CD4-positive, CD25-positive, alpha-beta regulatory T cell (primary cell): ENCODE measurements around the gene MYO15A. TPM values are rescaled to one million over a fixed set of nuclear protein-coding genes. Genes with fewer than 3 reads are reported as not detected.
A peak's percentile ranks its signal among the peaks of the same experiment; 100 is the strongest.

Experiments
- ATAC-seq, 2 donors: fragments of 150-1000 bp; cut with Tn5 transposase; one replicate each; pipeline ENCODE4 v1.10.0; 2021; ENCODE audit warnings: low read depth in 2 of 2, moderate number of reproducible peaks in 2 of 2, moderate library complexity in 1 of 2
- DNase-seq, 3 donors: peaks; one replicate each; pipeline versions ENCODE4 v3.0.0 to v3.0.0-alpha.2; 2012 to 2022; ENCODE audit warnings: mixed read lengths in 1 of 3
- H3K27ac ChIP-seq: one replicate; pipeline ENCODE4 v1.7.0; 2013; ENCODE audit warnings: mild to moderate bottlenecking, low read length; ENCODE audit not compliant: insufficient read depth, poor library complexity, severe bottlenecking
- H3K27me3 ChIP-seq: one replicate; pipeline ENCODE4 v1.7.0; 2013; ENCODE audit warnings: low read length; ENCODE audit not compliant: control insufficient read depth, insufficient read depth
- H3K36me3 ChIP-seq: one replicate; pipeline ENCODE4 v1.7.0; 2013; ENCODE audit warnings: mild to moderate bottlenecking, low read length, moderate library complexity; ENCODE audit not compliant: control insufficient read depth, insufficient read depth
- H3K4me1 ChIP-seq: 2 replicates; pipeline ENCODE4 v1.7.0; 2013; ENCODE audit warnings: mild to moderate bottlenecking, low read length; ENCODE audit not compliant: insufficient read depth, control insufficient read depth, poor library complexity, severe bottlenecking
- H3K4me3 ChIP-seq: one replicate; pipeline ENCODE4 v1.7.0; 2013; ENCODE audit warnings: low read depth, mild to moderate bottlenecking, low read length, moderate library complexity
- H3K9me3 ChIP-seq, 2 experiments: 1 replicate in 1 of 2; 2 replicates in 1 of 2; pipeline ENCODE4 v1.7.0; 2013; ENCODE audit warnings: low read length in 2 of 2, mild to moderate bottlenecking in 1 of 2, moderate library complexity in 1 of 2; ENCODE audit not compliant: control insufficient read depth in 2 of 2
- H3K27ac Mint-ChIP-seq, 3 donors: one replicate each; pipeline ENCODE4 v1.8.0; 2020 to 2022; ENCODE audit warnings: mild to moderate bottlenecking in 3 of 3, mixed read lengths in 3 of 3, moderate library complexity in 2 of 3
- H3K27me3 Mint-ChIP-seq: one replicate; pipeline ENCODE4 v1.8.0; 2022; ENCODE audit warnings: mild to moderate bottlenecking, mixed read lengths
- H3K36me3 Mint-ChIP-seq: one replicate; pipeline ENCODE4 v1.8.0; 2020; ENCODE audit warnings: mixed read lengths
- H3K4me1 Mint-ChIP-seq, 4 donors: one replicate each; pipeline ENCODE4 v1.8.0; 2020 to 2022; ENCODE audit warnings: mixed read lengths in 4 of 4, mild to moderate bottlenecking in 1 of 4
- H3K4me3 Mint-ChIP-seq, 4 donors: one replicate each; pipeline ENCODE4 v1.8.0; 2020 to 2022; ENCODE audit warnings: mild to moderate bottlenecking in 4 of 4, mixed read lengths in 4 of 4, moderate library complexity in 3 of 4
- H3K9me3 Mint-ChIP-seq, 7 donors: one replicate each; pipeline ENCODE4 v1.8.0; 2020 to 2022; ENCODE audit warnings: mixed read lengths in 7 of 7, mild to moderate bottlenecking in 3 of 7, moderate library complexity in 2 of 7
- polyA plus RNA-seq, 4 donors: library from polyadenylated mRNA; unstranded; fragments of 300-500 nt; fragmentation: Illumina TruSeq; gene quantifications; one replicate each; pipeline ENCODE4 v1.2.3, GENCODE V29; 2021
- total RNA-seq: library from RNA; stranded (reverse); gene quantifications from one replicate; pipeline ENCODE4 v1.2.3, GENCODE V29; 2022

The MYO15A gene
- total and polyA plus RNA-seq, 5 donors from 2014 or later, result 0.19 to 0.81 (median 0.30) TPM; not detected in 1

DNA sequence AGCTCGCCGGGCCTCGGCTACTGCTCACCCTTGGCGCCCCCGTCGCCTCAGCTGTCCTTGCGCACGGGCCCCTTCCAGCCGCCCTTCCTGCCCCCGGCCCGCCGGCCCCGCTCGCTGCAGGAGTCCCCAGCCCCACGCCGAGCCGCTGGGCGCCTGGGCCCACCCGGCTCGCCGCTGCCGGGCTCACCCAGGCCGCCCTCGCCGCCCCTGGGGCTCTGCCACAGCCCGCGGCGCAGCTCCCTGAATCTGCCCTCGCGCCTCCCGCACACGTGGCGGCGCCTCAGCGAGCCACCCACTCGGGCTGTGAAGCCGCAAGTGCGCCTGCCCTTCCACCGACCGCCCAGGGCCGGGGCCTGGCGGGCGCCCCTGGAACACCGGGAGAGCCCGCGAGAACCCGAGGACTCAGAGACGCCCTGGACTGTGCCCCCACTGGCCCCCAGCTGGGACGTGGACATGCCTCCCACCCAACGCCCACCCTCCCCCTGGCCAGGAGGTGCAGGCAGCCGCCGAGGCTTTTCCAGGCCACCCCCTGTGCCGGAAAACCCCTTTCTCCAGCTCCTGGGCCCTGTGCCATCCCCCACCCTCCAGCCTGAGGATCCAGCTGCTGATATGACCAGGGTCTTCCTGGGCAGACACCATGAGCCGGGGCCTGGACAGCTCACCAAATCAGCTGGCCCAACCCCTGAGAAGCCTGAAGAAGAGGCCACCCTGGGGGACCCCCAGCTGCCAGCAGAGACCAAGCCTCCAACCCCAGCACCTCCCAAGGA lies 12.8 kb downstream of the MYO15A start:
- Mint-ChIP-seq H3K27me3 (no peaks in the 10 kb centered on the region), H3K4me3 (no peak overlapping the region), H3K27ac (no peak overlapping the region), H3K9me3 (peaks cover 0 to 4% (median 0%) of the 10 kb centered on the region in 7 donors), H3K36me3 (no peaks in the 10 kb centered on the region), H3K4me1 (no peaks in the 10 kb centered on the region)
- no peaks in the 10 kb centered on the region for H3K27me3 ChIP-seq
- H3K9me3 ChIP-seq, result no peaks in the 10 kb centered on the region
- H3K4me3 ChIP-seq, result no peak overlapping the region
- no peak overlapping the region for H3K27ac ChIP-seq
- H3K36me3 ChIP-seq, result no peaks in the 10 kb centered on the region
- no peak for DNase-seq
- no peaks in the 10 kb centered on the region for H3K4me1 ChIP-seq
- no peak for ATAC-seq

DNA sequence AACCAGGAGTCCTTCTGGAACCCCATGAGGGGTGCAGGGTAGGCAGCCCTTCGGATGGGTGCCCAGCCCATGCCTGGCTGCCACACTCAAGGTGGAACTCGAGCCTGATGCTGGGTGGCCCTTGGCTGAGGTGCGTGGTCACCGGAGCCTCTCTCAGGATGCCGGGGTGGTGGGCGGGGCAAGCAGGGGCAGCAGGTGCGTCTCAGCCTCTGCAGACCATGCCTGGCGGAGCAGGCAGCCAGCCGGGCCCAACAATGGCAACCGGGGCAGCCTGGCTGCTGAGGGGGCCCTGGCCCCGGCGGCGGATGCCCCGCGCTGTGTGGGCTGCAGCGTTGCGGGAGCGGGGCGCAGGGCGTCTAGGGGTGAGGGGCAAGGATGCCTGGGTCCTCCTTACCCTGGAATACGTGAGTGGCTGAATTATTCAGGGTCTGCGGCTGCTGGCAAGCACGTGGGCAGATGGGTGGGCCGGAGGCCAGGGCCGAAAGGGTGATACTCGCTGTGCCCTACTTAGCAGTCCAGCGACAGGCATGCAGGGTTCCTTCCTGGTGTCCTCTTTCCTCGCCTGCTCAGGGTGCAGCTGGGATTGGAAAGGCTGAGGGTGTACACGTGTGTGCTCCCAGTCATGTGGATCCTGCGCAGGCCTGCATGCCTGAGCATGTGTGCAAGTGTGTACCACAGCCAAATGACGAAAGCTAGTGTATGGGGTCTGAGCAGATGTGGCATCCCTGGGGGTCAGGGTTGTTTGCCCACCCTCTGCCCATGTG lies 14.6 kb downstream of the MYO15A start:
- DNase-seq, result no peak

DNA sequence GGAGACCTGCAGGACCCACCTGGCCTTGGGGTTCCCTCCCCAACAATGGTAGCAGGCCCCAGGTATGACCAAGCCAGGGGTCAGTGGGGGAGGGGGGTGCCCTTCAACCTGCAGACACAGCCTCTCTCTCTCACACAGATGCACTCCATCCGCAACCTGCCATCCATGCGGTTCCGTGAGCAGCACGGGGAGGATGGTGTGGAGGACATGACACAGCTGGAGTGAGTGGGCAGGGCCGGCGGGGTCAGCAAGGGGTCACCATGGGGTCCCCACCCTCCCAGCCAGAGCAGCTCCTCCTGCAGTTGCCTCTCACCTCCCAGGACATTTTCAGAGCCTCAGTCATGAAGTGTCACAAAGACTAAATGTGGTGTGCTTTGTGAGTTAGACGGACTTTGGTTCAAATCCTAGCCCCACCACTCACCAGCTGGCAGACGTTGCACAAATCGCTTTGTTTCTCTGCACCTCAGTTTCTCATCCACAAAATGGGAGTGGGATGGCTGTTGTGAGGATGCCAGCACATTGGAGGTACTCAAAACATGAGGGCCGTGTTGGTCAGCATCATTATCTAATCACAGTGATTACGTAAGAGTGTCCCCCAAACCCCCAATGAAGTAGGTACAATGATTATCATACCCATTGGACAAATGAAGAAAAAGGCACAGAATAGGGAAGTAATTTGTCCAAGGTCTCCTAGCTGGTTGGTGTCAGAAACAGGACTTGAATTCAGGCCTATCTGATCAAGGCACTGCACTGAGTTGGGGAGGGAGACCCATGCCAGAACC lies 16.0 kb downstream of the MYO15A start:
- H3K27me3 ChIP-seq, result no peaks in the 10 kb centered on the region
- Mint-ChIP-seq H3K27me3 (no peaks in the 10 kb centered on the region), H3K27ac (no peak overlapping the region), H3K36me3 (no peaks in the 10 kb centered on the region), H3K4me1 (no peaks in the 10 kb centered on the region), H3K4me3 (no peak overlapping the region), H3K9me3 (peaks cover 0 to 2% (median 0%) of the 10 kb centered on the region in 7 donors)
- H3K9me3 ChIP-seq, result no peaks in the 10 kb centered on the region
- ATAC-seq, result no peak
- H3K4me3 ChIP-seq, result no peak overlapping the region
- H3K36me3 ChIP-seq, result no peaks in the 10 kb centered on the region
- H3K27ac ChIP-seq, result no peak overlapping the region
- no peak for DNase-seq
- H3K4me1 ChIP-seq, result no peaks in the 10 kb centered on the region

More for the DNA sequence above, 14.6 kb downstream of the MYO15A start:
- H3K4me3 ChIP-seq, result no peak overlapping the region
- H3K27ac ChIP-seq, result no peak overlapping the region
- Mint-ChIP-seq H3K27me3 (no peaks in the 10 kb centered on the region), H3K27ac (no peak overlapping the region), H3K4me3 (no peak overlapping the region), H3K9me3 (peaks cover 0 to 2% (median 0%) of the 10 kb centered on the region in 7 donors), H3K4me1 (no peaks in the 10 kb centered on the region), H3K36me3 (no peaks in the 10 kb centered on the region)
- no peaks in the 10 kb centered on the region for H3K27me3 ChIP-seq
- H3K9me3 ChIP-seq, result no peaks in the 10 kb centered on the region
- no peaks in the 10 kb centered on the region for H3K4me1 ChIP-seq
- ATAC-seq, result no peak
- no peaks in the 10 kb centered on the region for H3K36me3 ChIP-seq

DNA sequence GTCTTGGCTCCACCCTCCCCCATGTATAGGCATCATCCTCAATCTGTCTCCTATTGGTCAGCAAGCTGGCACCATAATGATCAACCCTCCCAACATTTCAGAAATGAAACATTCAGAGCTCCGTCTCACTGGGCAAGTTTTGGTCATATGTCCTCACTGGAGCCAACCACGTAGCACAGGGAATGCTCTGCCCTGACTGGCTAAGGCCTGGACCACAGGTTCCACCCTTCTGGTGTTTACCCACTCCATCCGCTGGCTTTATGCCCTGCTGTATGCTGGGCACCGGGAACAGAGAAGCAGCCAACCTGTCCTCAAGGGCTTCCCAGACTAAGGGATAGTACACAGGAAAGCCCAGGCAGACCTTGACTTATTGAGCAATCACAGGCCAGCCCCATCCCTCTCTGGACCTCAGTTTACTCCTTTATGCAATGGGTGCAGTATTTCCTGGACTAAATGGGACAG lies 20.5 kb downstream of the MYO15A start:
- Histone ChIP-seq H3K27me3 (no peaks in the 10 kb centered on the region), H3K36me3 (no peaks in the 10 kb centered on the region), H3K9me3 (no peaks in the 10 kb centered on the region), H3K4me3 (no peak overlapping the region), H3K4me1 (no peaks in the 10 kb centered on the region), H3K27ac (no peak overlapping the region)
- no peak overlapping the region for H3K4me3 Mint-ChIP-seq
- DNase-seq, result no peak
- peak overlapping the region in 2 of 3 donors; percentile 14 to 68 for H3K27ac Mint-ChIP-seq
- H3K27me3 Mint-ChIP-seq, result no peaks in the 10 kb centered on the region
- H3K36me3 Mint-ChIP-seq, result no peaks in the 10 kb centered on the region
- ATAC-seq, result no peak
- H3K4me1 Mint-ChIP-seq, result no peaks in the 10 kb centered on the region
- H3K9me3 Mint-ChIP-seq, result no peaks in the 10 kb centered on the region

GRCh38 chr17:18132711-18133110 lies 24.2 kb downstream of the MYO15A start:
- Mint-ChIP-seq H3K27ac (peak overlapping the region in 1 of 3 donors; percentile 45), H3K4me1 (no peaks in the 10 kb centered on the region), H3K27me3 (no peaks in the 10 kb centered on the region), H3K9me3 (no peaks in the 10 kb centered on the region), H3K36me3 (no peaks in the 10 kb centered on the region), H3K4me3 (no peak overlapping the region)
- ATAC-seq, result no peak
- Histone ChIP-seq H3K36me3 (no peaks in the 10 kb centered on the region), H3K4me1 (no peaks in the 10 kb centered on the region), H3K9me3 (no peaks in the 10 kb centered on the region), H3K27me3 (no peaks in the 10 kb centered on the region), H3K4me3 (no peak overlapping the region), H3K27ac (no peak overlapping the region)
- no peak for DNase-seq

GRCh38 chr17:18136357-18136756 lies 27.8 kb downstream of the MYO15A start:
- no peak overlapping the region for H3K27ac ChIP-seq
- H3K4me1 ChIP-seq, result no peaks in the 10 kb centered on the region
- no peak overlapping the region for H3K4me3 ChIP-seq
- no peaks in the 10 kb centered on the region for H3K27me3 ChIP-seq
- DNase-seq, result no peak
- Mint-ChIP-seq H3K36me3 (no peaks in the 10 kb centered on the region), H3K27me3 (no peaks in the 10 kb centered on the region), H3K9me3 (no peaks in the 10 kb centered on the region), H3K27ac (peak overlapping the region in 1 of 3 donors; percentile 55), H3K4me3 (no peak overlapping the region), H3K4me1 (peaks cover 4 to 5% (median 4%) of the 10 kb centered on the region in 4 donors)
- no peaks in the 10 kb centered on the region for H3K36me3 ChIP-seq
- ATAC-seq, result no peak
- no peaks in the 10 kb centered on the region for H3K9me3 ChIP-seq

DNA sequence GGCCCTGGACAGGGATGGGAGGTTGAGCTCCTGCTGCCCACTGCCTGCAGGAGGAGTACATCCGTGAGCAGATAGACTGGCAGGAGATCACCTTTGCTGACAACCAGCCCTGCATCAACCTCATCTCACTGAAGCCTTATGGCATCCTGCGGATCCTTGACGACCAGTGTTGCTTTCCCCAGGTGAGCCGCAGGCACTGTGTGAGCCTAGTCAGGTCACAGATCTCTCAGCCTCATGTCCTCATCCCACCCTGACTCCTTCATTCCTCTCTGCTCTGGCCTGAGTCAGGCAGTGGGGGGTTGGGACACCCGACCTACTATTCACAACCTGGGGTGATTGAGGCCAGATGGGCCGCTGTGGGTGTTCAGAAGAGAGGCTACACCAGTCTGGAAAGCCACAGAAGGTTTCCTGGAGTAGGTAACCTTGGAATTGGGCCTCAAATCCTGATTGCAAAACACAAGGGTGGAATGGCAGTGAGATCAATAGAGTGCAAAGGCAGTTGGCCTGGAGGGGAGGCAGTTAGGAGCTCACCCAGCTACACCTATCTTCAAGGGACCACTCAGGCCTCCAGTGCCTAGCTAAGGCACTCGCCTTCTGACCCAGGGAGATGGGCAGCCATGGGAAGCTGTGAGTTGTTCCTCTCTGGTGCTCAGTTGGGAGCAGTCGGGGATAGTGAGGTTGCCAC lies 29.7 kb downstream of the MYO15A start:
- DNase-seq, result no peak
- Histone ChIP-seq H3K27me3 (no peaks in the 10 kb centered on the region), H3K27ac (no peak overlapping the region), H3K4me1 (no peaks in the 10 kb centered on the region), H3K4me3 (no peak overlapping the region), H3K9me3 (no peaks in the 10 kb centered on the region), H3K36me3 (no peaks in the 10 kb centered on the region)
- ATAC-seq, result no peak
- Mint-ChIP-seq H3K9me3 (no peaks in the 10 kb centered on the region), H3K4me1 (peaks cover 4 to 6% (median 5%) of the 10 kb centered on the region in 4 donors), H3K27ac (no peak overlapping the region), H3K4me3 (no peak overlapping the region), H3K27me3 (no peaks in the 10 kb centered on the region), H3K36me3 (no peaks in the 10 kb centered on the region)
